RWPE1 (cell line): ENCODE results near the gene SFXN4.
A peak's percentile ranks its signal among the peaks of the same experiment; 100 is the strongest.

Source experiments
- CTCF ChIA-PET: fragments of 350-600 bp; sonication (Branson Sonifier 250); formaldehyde crosslinking; extraction: SDS; loops from one replicate; lab custom pipeline; 2021; lab: Yijun Ruan, JAX
- POLR2A ChIA-PET: fragments of 400-600 bp; formaldehyde crosslinking; extraction: SDS; loops from one replicate; lab custom pipeline; 2020; ENCODE audit warnings: antibody characterized with exemption; ENCODE audit not compliant: low non-redundant PET; lab: Yijun Ruan, JAX
- DNase-seq: peaks from one replicate; pipeline ENCODE4 v3.0.0; 2012; ENCODE audit warnings: low spot score
- H3K27ac ChIP-seq: fragments of 450-650 bp; 2 replicates; pipeline ENCODE4 v1.5.1; 2017
- CTCF ChIP-seq: fragments of 450-650 bp; conservative IDR thresholded peaks from 2 replicates; pipeline ENCODE4 v1.5.1; 2017; ENCODE audit warnings: low read depth, mild to moderate bottlenecking

SFXN4 gene

GRCh38 chr10:119132521-119133345 lies 32.8 kb downstream of the SFXN4 start:
- peak overlapping the region; percentile 17; the same call in 1 of the 2 replicates for H3K27ac ChIP-seq
- ChIA-PET POLR2A (interaction anchor here (0.5 to 0.6 kb wide), 2 partner anchors 55 to 297 kb away, joined by 3 read pairs; no protein-coding TSS in a partner anchor), CTCF (no interaction called here)
- TF ChIP-seq CTCF: no peak
- no peak for DNase-seq

DNA sequence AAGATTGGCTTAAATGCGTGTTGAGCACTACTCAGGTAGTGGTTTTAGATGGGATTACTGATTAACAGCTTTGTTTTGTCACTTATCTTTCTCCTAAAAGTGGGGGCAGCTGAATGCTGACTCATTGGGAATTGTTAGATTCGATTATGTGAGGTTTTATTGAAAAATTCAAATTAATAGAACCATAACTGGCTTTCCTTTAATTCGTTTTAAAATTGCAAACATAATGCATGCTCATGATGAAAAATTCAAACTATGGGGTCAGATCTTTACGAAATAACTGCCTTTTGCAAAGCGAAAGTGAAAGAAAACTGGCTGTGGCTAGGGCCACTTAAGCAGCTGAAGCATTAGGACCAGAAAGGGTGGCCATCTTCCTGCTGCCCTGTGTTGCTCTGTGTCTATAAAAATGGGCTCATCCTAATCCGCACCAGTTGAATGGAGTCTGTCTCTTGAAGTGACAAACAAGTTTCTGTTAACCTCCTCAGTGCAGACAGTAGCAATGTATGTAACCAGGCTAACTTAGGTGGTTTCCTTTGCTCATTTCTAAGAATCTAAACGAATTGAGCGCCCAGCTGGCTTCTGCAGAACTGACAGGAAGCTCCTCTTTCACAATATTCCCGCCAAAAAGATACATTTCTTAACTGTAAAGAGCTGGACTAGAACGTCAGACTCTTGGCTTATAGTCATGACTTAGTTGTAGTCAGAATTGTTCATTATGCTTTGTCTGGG lies 33.8 kb downstream of the SFXN4 start:
- ChIA-PET CTCF (interaction anchor here (0.6 kb wide), 1 partner anchor 15 kb away, joined by 3 read pairs; no protein-coding TSS in a partner anchor), POLR2A (interaction anchor here (0.6 kb wide), 2 partner anchors 13 to 25 kb away, joined by 5 to 6 read pairs; no protein-coding TSS in a partner anchor)
- no peak for DNase-seq
- TF ChIP-seq CTCF: no peak
- H3K27ac ChIP-seq: peak overlapping the region; percentile 50

GRCh38 chr10:119129721-119130120 lies 35.8 kb downstream of the SFXN4 start:
- DNase-seq: no peak
- POLR2A ChIA-PET: no interaction called here

DNA sequence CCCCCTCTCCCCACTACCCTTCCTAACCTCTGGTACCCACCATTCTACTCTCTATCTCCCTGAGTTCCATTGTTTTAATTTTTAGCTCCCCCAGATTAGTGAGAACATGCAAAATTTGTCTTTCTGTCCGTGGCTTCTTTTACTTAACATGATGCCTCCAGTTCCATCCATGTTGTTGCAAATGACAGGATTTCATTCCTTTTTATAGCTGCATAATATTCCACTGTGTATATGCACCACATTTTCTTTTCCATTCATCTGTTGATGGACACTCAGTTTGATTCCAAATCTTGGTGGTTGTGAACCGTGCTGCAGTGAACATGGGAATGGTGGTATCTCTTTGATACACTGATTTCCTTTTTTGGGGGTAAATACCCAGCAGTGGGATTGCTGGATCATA lies 39.6 kb downstream of the SFXN4 start:
- ChIA-PET POLR2A (no interaction called here), CTCF (no interaction called here)
- no peak for TF ChIP-seq CTCF
- DNase-seq: no peak
- H3K27ac ChIP-seq: no peak overlapping the region

More at GRCh38 chr10:119129721-119130120, 35.8 kb downstream of the SFXN4 start:
- H3K27ac ChIP-seq: no peak overlapping the region
- no peak for TF ChIP-seq CTCF
- CTCF ChIA-PET: interaction anchor here (0.6 kb wide), 2 partner anchors 30 to 76 kb away, joined by 3 to 4 read pairs; no protein-coding TSS in a partner anchor

GRCh38 chr10:119120875-119121274 lies 44.6 kb downstream of the SFXN4 start:
- POLR2A ChIA-PET: no interaction called here
- CTCF ChIA-PET: interaction anchor here (0.5 kb wide), 1 partner anchor 71 kb away, joined by 5 read pairs; no protein-coding TSS in a partner anchor

More at GRCh38 chr10:119120875-119121274, 44.6 kb downstream of the SFXN4 start:
- no peak overlapping the region for H3K27ac ChIP-seq
- TF ChIP-seq CTCF: no peak
- DNase-seq: no peak
